ENCODE measurements around the gene PTPRD.
"Not testable (repeated sequence)": the region's sequence is repeated elsewhere in the genome, so short reads cannot be mapped to it uniquely, and the experiment has no call there.

PTPRD gene

DNA sequence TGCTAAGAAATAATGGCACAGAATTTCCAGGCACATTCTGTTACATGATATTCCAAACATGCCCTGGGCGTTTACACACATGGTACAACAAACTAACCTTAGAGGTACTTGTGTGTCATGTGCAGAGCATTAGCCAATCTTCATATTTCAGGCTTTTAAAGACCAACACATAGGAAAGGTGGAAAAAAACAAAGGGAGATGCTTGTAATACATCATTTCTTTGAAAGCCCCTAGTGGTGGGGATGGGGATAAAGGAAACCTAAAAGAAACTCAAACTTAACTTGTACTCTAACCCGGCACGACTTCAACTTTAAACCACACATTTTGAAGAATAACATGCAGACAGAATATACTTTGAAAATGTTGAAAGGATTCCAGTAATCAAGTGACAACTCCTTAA, 133.6 kb downstream of the PTPRD start:
- DNase-seq (ENCODE audit: low read depth) = no peak

DNA sequence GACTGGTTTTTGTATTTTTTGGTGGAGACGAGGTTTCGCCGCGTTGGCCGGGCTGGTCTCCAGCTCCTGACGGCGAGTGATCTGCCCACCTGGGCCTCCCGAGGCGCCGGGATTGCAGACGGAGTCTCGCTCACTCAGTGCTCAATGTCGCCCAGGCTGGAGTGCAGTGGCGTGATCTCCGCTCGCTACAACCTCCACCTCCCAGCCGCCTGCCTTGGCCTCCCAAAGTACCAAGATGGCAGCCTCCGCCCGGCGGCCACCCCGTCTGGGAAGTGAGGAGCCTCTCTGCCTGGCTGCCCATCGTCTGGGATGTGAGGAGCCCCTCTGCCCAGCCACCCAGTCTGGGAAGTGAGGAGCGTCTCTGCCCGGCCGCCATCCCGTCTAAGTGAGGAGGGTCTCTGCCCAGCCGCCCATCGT, 163.6 kb downstream of the PTPRD start:
- not testable (repeated sequence) for DNase-seq (ENCODE audit: low read depth)

- DNase-seq (ENCODE audit: low read depth) = no peak
Measured at GRCh38 chr9:10447036-10447435, 165.8 kb downstream of the PTPRD start.

DNA sequence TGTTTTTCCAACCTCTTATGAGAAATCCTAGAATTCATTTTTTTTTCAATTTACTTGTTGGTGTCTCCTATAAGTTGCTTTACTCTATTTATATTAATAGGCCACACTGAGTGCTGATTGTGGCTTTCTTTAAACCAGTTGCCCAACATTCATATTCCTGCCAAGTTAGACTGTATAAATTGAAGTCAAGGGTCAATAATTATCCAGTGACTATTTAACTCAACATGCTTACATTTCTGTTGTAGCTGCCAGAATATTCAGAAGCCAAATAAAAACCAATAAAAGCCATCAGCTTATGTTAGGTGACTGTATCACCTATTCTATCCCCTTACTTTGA, 169.0 kb downstream of the PTPRD start:
- no peak for DNase-seq (ENCODE audit: low read depth)

DNA sequence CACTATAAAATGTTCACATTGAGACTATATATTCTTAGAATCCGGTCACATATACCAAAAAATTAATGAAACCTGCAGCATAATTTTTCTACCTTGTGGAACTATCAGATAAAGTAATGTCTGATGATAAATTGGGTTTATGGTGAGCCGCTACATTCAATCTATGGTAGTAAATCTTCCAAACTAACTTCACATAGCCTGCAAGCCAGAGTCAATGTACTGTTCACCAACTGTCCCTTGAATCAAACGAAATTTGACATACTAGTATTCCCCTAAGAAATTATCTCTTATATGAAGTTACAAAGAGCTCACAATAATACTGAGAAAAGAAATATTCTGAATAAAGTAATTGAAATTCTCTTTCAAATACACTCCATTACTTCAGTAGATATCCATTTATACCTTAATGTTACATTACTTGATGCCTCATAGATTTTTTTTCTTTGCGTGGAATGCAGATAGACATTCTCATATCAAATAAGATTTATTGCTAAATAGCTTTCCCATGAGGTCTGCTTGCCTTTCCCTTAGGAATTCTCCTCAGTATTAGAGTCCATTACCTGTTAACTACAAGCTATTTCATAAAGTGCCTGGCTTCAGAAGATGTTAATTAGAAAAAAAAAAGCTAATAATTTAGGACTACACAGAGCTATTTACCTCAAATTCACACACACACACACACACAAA, 169.5 kb downstream of the PTPRD start:
- no peak for DNase-seq (ENCODE audit: low read depth)

DNA sequence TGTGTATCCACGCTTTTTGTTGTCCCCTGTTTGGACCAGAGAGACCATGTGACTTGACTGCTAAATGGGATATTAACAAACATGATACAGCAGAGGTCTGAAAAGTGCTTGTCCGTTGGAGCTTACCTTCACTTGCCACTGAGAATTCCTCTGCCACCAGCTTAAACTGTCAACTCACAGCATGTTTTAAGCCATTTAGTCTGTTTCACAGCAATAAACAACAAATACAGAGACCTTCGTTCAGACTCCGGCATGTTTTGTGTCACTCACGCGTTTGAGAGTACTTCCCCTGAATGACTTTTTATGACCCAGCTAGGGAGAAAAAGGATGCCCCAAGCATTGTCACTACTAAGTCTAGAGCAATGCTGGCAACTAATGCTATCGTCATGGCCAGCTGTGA, 173.8 kb downstream of the PTPRD start:
- no peak for DNase-seq (ENCODE audit: low read depth)

DNA sequence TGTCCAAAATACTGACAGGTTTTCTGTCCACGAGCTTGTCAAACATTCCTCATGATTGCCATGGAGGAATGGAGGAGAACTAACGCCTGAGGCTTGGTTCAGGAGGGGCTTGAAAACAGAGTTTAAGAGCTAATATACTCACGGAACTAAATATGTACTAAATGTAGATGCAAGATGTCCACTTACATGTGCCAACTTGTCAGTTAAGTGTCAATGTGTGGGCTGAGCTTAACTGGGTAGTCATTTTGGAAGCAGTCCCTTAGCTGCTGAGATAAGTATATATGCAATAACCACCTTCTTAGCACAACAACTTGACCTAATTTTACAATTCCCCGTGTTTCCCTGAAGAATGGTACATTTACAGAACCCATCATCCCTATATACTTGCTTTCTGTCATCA, 176.0 kb downstream of the PTPRD start:
- DNase-seq (ENCODE audit: low read depth) = no peak

- no peak for DNase-seq (ENCODE audit: low read depth)
Measured at GRCh38 chr9:10434412-10434811, 178.4 kb downstream of the PTPRD start.

GRCh38 chr9:10411272-10411671, 201.5 kb downstream of the PTPRD start:
- no peak for DNase-seq (ENCODE audit: low read depth)

GRCh38 chr9:10403283-10403682, 209.5 kb downstream of the PTPRD start:
- no peak for DNase-seq (ENCODE audit: low read depth)

- DNase-seq (ENCODE audit: low read depth) = no peak
Measured at GRCh38 chr9:10396615-10397014, 216.2 kb downstream of the PTPRD start.

DNA sequence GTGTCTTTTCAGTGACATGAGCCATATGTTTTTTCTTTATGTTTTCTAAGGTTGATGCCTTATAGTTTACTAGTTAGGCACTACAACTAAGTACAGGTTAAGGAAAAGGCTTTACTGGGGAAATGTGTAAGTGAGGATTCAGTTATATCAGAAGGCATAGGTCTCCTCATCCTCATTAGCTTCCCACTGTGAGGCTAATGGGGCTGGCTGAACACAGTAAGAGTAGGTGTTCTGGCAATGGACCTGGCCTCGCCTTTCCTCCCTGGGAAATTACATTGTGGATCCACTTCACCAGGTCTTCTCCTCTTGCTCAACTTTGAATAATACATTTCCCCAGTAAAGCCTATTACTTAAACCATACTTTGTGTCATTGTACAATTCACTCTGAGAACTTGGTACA, 225.5 kb downstream of the PTPRD start:
- no peak for DNase-seq (ENCODE audit: low read depth)

GRCh38 chr9:10371824-10372223, 241.0 kb downstream of the PTPRD start:
- DNase-seq (ENCODE audit: low read depth) = no peak

DNA sequence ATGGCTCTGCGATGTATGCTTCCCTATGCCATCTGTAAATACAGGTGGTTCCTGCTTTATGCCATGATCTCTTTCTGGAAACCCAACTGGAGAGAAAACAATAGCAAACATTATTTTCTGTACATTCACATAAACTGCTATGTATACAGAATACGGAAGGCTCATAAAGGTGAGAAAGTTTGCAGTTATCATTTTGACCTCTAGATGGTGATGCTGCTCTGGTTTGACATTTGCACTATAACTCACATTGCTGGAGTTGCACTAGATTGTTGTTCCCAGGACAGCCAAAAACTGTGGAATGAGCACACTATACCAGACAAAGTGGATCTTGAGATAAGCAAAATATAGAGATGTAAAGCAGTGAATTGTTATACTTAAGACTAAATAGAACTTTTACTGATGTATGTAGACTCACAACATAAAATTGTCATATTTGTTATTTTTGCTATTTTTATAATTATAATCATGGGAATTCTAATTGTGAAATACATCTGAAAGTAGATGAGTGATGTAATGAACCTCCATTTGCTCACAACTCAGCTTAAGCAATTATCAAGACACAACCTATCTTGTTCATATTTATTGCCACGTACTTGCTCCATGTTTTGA, 246.5 kb downstream of the PTPRD start:
- no peak for DNase-seq (ENCODE audit: low read depth)

DNA sequence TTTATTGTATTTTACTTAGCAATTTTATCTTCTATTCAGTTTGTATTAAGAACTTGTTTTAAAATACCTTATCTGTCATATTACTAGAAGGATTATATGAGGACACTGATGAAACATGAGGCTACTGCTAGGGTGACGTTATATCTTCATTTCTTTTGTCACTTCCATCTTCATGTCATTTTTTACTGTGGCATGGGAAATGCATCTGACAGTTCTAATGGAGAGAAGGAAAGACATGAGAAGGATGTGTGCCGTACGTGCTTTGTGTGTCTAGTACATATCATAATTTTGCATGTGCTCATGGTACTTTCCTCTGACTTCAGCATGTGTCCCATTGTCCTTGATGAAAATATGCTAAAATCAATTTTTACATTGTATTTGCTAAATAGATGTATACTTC, 258.2 kb downstream of the PTPRD start:
- no peak for DNase-seq (ENCODE audit: low read depth)

- not testable (repeated sequence) for DNase-seq (ENCODE audit: low read depth)
Measured at GRCh38 chr9:10345621-10346020, 267.2 kb downstream of the PTPRD start.

GRCh38 chr9:10341057-10341456, 271.7 kb downstream of the PTPRD start:
- no peak for DNase-seq (ENCODE audit: low read depth)

- DNase-seq (ENCODE audit: low read depth) = no peak
Measured at GRCh38 chr9:10339152-10339551, 273.6 kb downstream of the PTPRD start.

DNA sequence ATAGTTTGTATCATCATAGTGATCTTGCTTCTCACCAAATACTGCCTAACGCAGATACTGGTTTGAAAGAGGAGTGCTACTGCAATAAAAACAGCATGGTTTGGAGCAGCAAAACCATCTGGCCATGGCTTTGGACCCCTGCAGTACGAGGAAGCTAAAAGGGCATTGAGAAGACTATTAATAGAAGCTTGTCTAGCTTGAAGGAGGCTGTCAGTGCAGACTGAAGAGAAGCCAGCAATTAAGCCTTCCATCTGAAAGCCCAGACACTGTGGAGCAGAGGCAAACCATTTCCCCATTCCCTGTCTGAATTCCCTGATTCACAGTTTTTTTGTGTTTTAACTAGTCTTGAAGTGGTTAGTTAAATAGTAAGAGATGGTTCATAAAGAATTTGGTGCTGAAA, 281.6 kb downstream of the PTPRD start:
- DNase-seq (ENCODE audit: low read depth) = no peak

DNA sequence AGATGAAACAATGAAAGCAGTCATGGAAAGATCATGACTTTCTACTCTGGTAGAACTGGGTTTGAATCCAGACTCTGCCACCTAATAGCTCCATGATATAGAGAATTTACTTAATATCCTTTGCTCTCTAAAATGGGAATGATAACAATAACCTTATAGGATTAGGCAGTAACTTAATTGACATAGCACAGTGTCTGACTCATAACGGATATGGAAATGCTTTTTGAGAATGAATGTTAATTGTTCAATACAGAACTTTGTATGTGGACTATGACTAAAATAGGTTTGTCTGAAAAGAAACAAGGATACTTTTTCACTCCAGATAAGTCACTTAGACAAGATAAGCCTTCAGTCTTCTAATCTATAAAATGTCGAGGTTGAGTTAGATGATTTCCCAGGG, 330.7 kb downstream of the PTPRD start:
- no peak for DNase-seq (ENCODE audit: low read depth)

- DNase-seq (ENCODE audit: low read depth) = no peak
Measured at GRCh38 chr9:10274988-10275387, 337.8 kb downstream of the PTPRD start.

- no peak for DNase-seq (ENCODE audit: low read depth)
Measured at GRCh38 chr9:10274175-10274574, 338.6 kb downstream of the PTPRD start.

- no peak for DNase-seq (ENCODE audit: low read depth)
Measured at GRCh38 chr9:10272830-10273229, 340.0 kb downstream of the PTPRD start.
